EL (cell line): Measurements from ENCODE around the gene EXOC7.

Experiments
- DNase-seq: peaks from one replicate; pipeline ENCODE4 v3.0.0-alpha.2; 2016

EXOC7 gene

GRCh38 chr17:76034428-76035350 lies 68.9 kb downstream of the EXOC7 start:
- DNase-seq: no peak

GRCh38 chr17:76033139-76033538 lies 70.4 kb downstream of the EXOC7 start:
- DNase-seq: no peak

DNA sequence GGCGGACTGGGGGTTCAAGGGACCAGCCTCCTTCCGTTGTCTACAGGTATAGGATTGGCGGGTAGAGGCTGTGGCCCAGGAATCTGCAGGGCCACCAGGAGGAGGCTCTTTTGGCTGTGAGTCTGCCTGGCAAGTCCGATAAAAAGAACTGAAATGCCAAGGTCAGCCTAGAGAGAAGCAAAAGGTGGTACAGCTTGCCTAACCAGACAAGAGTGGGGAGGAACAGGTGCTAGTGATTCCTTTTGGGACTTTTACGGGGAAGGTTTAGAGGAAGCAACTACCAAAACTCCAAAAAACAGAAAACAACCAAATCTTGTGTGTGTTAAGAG lies 70.8 kb downstream of the EXOC7 start:
- no peak for DNase-seq

- no peak for DNase-seq
Observed at GRCh38 chr17:76032073-76032779, 71.4 kb downstream of the EXOC7 start.
